C4-2B (cell line): Measurements from ENCODE around the gene KLC1.

ENCODE experiments used
- ZFX ChIP-seq: fragments of 450-650 bp; IDR thresholded peaks from 2 replicates; pipeline ENCODE4 v1.6.1; 2017
- TF ChIP-seq, protein P1 (sequence below): fragments of 450-650 bp; conservative IDR thresholded peaks from 2 replicates; pipeline ENCODE4 v1.5.1; 2017; ENCODE audit warnings: mild to moderate bottlenecking

DNA sequence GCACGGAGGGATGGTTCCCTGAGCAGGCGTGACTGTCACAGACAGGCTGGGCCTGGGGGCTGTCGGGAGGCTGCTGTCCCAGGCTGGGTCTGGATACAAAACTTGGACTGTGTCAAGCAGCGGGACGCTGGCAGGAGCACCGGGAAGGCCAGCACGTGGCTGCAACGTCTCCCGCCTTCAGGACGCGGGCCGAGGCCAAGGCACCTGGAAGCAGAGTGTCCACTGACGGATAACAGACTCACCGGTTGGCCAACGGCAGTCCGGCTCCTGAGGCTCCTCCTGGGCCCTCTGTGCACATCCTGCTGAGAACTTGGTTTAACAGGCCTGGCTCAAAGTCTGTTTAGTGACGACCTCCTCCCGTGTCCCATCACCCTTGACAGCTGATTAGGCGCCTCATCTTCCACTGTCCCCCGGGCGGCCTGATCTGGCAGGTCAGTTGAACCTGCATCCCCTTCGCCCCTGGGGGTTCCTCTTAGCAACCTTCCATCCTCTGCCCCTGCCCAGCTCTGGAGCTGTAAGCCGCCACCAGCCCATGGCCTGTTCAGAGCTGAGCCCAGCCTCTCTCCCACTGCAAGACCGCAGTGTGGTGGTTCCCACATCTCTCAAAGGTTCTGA lies 83.7 kb downstream of the KLC1 start:
- TF ChIP-seq, protein P1, sequence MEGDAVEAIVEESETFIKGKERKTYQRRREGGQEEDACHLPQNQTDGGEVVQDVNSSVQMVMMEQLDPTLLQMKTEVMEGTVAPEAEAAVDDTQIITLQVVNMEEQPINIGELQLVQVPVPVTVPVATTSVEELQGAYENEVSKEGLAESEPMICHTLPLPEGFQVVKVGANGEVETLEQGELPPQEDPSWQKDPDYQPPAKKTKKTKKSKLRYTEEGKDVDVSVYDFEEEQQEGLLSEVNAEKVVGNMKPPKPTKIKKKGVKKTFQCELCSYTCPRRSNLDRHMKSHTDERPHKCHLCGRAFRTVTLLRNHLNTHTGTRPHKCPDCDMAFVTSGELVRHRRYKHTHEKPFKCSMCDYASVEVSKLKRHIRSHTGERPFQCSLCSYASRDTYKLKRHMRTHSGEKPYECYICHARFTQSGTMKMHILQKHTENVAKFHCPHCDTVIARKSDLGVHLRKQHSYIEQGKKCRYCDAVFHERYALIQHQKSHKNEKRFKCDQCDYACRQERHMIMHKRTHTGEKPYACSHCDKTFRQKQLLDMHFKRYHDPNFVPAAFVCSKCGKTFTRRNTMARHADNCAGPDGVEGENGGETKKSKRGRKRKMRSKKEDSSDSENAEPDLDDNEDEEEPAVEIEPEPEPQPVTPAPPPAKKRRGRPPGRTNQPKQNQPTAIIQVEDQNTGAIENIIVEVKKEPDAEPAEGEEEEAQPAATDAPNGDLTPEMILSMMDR = no peak
- TF ChIP-seq ZFX = peak; percentile 22; the same call in 1 of the 2 replicates
